Keratinocyte (primary cell): ENCODE data around the gene RUSC1.

Experiments used
- EZH2 ChIP-seq: IDR thresholded peaks from one replicate; pipeline ENCODE4 v1.6.1; 2012; ENCODE audit warnings: inconsistent platforms, mild to moderate bottlenecking, low read length, moderate library complexity
- TF ChIP-seq, protein P1 (sequence below), 3 experiments: IDR thresholded peaks in 1 of 3; conservative IDR thresholded peaks in 1 of 3; optimal IDR thresholded peaks in 1 of 3; 2 replicates in 2 of 3; 3 replicates in 1 of 3; pipeline versions ENCODE3 to v1.5.1; 2011; ENCODE audit warnings: low read length in 3 of 3, mild to moderate bottlenecking in 3 of 3, moderate library complexity in 2 of 3, control low read depth in 1 of 3, inconsistent platforms in 1 of 3; ENCODE audit not compliant: insufficient read depth in 2 of 3; ENCODE audit errors: extremely low read depth in 1 of 3

DNA sequence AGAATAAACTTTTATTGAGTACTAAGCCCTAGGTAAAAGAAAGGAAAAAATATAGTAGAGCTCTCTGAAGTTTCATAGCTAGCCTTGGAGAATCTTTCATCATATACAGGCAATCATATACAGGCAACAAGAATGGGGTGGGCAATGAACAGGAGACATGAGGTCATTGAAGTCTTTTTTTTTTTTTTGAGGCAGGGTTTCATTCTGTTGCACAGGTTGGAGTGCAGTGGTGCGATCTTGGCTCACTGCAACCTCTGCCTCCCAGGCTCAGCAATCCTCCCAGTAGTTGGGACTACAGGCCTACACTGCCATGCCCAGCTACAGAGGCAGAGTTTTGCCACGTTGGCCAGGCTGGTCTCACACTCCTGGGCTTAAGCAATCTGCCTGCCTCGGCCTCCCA lies 22.1 kb downstream of the RUSC1 start:
- TF ChIP-seq, protein P1, sequence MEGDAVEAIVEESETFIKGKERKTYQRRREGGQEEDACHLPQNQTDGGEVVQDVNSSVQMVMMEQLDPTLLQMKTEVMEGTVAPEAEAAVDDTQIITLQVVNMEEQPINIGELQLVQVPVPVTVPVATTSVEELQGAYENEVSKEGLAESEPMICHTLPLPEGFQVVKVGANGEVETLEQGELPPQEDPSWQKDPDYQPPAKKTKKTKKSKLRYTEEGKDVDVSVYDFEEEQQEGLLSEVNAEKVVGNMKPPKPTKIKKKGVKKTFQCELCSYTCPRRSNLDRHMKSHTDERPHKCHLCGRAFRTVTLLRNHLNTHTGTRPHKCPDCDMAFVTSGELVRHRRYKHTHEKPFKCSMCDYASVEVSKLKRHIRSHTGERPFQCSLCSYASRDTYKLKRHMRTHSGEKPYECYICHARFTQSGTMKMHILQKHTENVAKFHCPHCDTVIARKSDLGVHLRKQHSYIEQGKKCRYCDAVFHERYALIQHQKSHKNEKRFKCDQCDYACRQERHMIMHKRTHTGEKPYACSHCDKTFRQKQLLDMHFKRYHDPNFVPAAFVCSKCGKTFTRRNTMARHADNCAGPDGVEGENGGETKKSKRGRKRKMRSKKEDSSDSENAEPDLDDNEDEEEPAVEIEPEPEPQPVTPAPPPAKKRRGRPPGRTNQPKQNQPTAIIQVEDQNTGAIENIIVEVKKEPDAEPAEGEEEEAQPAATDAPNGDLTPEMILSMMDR (optimal IDR thresholded peaks at IDR 0.05 in 1 of 3, IDR thresholded peaks at IDR 0.05 in 1 of 3, conservative IDR thresholded peaks at IDR 0.05 in 1 of 3; ENCODE audit: extremely low read depth in 1 of 3, insufficient read depth in 2 of 3, low read length in 3 of 3), result no peak
- no peak for TF ChIP-seq EZH2
